GM12878 (cell line): ENCODE results near the gene MGRN1. TPM values are rescaled to one million over a fixed set of nuclear protein-coding genes. Genes with fewer than 3 reads are reported as not detected.

Source experiments
- ATAC-seq: fragments of 200-7000 bp; cut with Tn5 transposase; 3 replicates; pipeline ENCODE4 v1.9.1; 2020; ENCODE audit warnings: mild to moderate bottlenecking, moderate library complexity
- BruUV-seq: library from RNA; stranded (reverse); fragments of 400-500 nt; replicated peaks from 2 replicates; lab custom pipeline; 2021; lab: Mats Ljungman, UMichigan
- CTCF ChIA-PET: fragments of 300-600 bp; sonication (Branson Sonifier 250); formaldehyde crosslinking; extraction: SDS; loops from one replicate; lab custom pipeline; 2021; ENCODE audit warnings: inconsistent platforms; lab: Yijun Ruan, JAX
- POLR2A ChIA-PET: fragments of 350-600 bp; formaldehyde crosslinking; extraction: SDS; loops from one replicate; lab custom pipeline; 2021; ENCODE audit warnings: inconsistent platforms; lab: Charles Lee
- RAD21 ChIA-PET: fragments of 300-600 bp; sonication (Branson Sonifier 250); formaldehyde crosslinking; loops from one replicate; lab custom pipeline; 2023; ENCODE audit warnings: antibody characterized with exemption; ENCODE audit not compliant: unreplicated experiment; lab: Charles Lee
- SMC1A ChIA-PET: fragments of 300-600 bp; sonication (Branson Sonifier 250); formaldehyde crosslinking; loops from one replicate; lab custom pipeline; 2023; ENCODE audit not compliant: unreplicated experiment, uncharacterized antibody; lab: Charles Lee
- DNase-seq: peaks from one replicate; pipeline ENCODE4 v3.0.0-alpha.2; 2011; ENCODE audit warnings: low read depth, low spot score
- FAIRE-seq: peaks from 3 replicates; lab custom pipeline; 2011; peaks lifted over from hg19 to GRCh38; lab: Jason Lieb, UNC
- H2AFZ ChIP-seq: 2 replicates; pipeline ENCODE4 v1.6.0; 2011; ENCODE audit warnings: low read depth, low read length, control low read depth; ENCODE audit not compliant: control insufficient read depth
- H3K27ac ChIP-seq: 2 replicates; pipeline ENCODE4 v1.5.1; 2011; ENCODE audit warnings: control low read depth; ENCODE audit not compliant: control insufficient read depth, insufficient read depth
- H3K27me3 ChIP-seq, 2 experiments: replicated peaks in 1 of 2; 2 replicates each; pipeline versions ENCODE4 v1.6.0 to v1.6.1; 2011; ENCODE audit warnings: low read length in 1 of 2; ENCODE audit not compliant: control insufficient read depth in 2 of 2, insufficient read depth in 2 of 2
- H3K36me3 ChIP-seq, 2 experiments: 2 replicates each; pipeline ENCODE4 v1.5.1; 2011; ENCODE audit warnings: low read length in 1 of 2; ENCODE audit not compliant: control insufficient read depth in 2 of 2, insufficient read depth in 2 of 2
- H3K4me1 ChIP-seq: 2 replicates; pipeline ENCODE4 v1.6.1; 2011; ENCODE audit warnings: mild to moderate bottlenecking, low read length, moderate library complexity, mixed read lengths; ENCODE audit not compliant: control insufficient read depth, insufficient read depth
- H3K4me2 ChIP-seq: 2 replicates; pipeline ENCODE4 v1.6.0; 2011; ENCODE audit warnings: control low read depth; ENCODE audit not compliant: control insufficient read depth, insufficient read depth
- H3K4me3 ChIP-seq: fragments of 200-600 bp; sonication (generic); 2 replicates; pipeline ENCODE4 v1.5.1; 2016
- H3K79me2 ChIP-seq: 2 replicates; pipeline ENCODE4 v1.6.0; 2011; ENCODE audit warnings: low read length; ENCODE audit not compliant: control insufficient read depth, insufficient read depth
- H3K9ac ChIP-seq: 2 replicates; pipeline ENCODE4 v1.8.0; 2011; ENCODE audit warnings: low read length, control low read depth, mixed read lengths; ENCODE audit not compliant: control insufficient read depth, insufficient read depth
- H3K9me3 ChIP-seq: replicated peaks from 3 replicates; pipeline ENCODE4 v1.5.1; 2011; ENCODE audit warnings: mild to moderate bottlenecking, low read length; ENCODE audit not compliant: control insufficient read depth, insufficient read depth
- H4K20me1 ChIP-seq: 2 replicates; pipeline ENCODE4 v1.6.0; 2011; ENCODE audit not compliant: control insufficient read depth, insufficient read depth
- CREM ChIP-seq: IDR thresholded peaks from 2 replicates; pipeline ENCODE4 v1.6.1; 2014; ENCODE audit warnings: antibody characterized with exemption, low read depth
- EZH2 ChIP-seq: IDR thresholded peaks from 2 replicates; pipeline ENCODE4 v1.6.1; 2012; ENCODE audit warnings: low read depth, mild to moderate bottlenecking, control low read depth, inconsistent platforms, low read length, borderline replicate concordance; ENCODE audit not compliant: control insufficient read depth
- IKZF2 ChIP-seq, 2 experiments: fragments of 450-650 bp; IDR thresholded peaks; 2 replicates each; pipeline ENCODE4 v1.6.1; 2017; ENCODE audit warnings: mild to moderate bottlenecking in 2 of 2, moderate library complexity in 2 of 2
- JUNB ChIP-seq: IDR thresholded peaks from 2 replicates; pipeline ENCODE4 v1.6.1; 2016; ENCODE audit warnings: antibody characterized with exemption, mild to moderate bottlenecking
- NBN ChIP-seq: fragments of 450-650 bp; IDR thresholded peaks from 2 replicates; pipeline ENCODE4 v1.6.1; 2016
- NRF1 ChIP-seq: conservative IDR thresholded peaks from 2 replicates; pipeline ENCODE4 v1.6.1; 2011; ENCODE audit warnings: mild to moderate bottlenecking, low read depth, low read length, improper control_type of control experiment
- POLR2A ChIP-seq: IDR thresholded peaks from 2 replicates; pipeline ENCODE4 v1.6.1; 2011; ENCODE audit warnings: low read depth, mild to moderate bottlenecking, low read length
- YY1 ChIP-seq: IDR thresholded peaks from 2 replicates; pipeline ENCODE4 v1.6.1; 2011; ENCODE audit warnings: low read depth, mild to moderate bottlenecking, low read length
- WGBS: methylation state at CpG from one replicate; pipeline ENCODE4 v1.1.6; 2016; ENCODE audit warnings: low lambda C conversion rate; ENCODE audit not compliant: insufficient replicate concordance, insufficient coverage; ENCODE audit errors: missing lambda C conversion rate; 5-methylcytosine and 5-hydroxymethylcytosine counted together
- in situ Hi-C: fragments of 300-500 bp; cut with MboI; formaldehyde crosslinking; loops from 9 replicates; pipeline ENCODE4 v1.14.3; 2018; ENCODE audit warnings: mixed read lengths
- intact Hi-C: fragments of 100-400 bp; cut with micrococcal nuclease; formaldehyde crosslinking; loops from one replicate; pipeline ENCODE4 v1.14.2; 2022; ENCODE audit not compliant: unreplicated experiment
- polyA plus RNA-seq, 11 experiments: library from polyadenylated mRNA; depleted of rRNA in 4 of 11; unstranded in 6 of 11; stranded (reverse) in 5 of 11; fragments of >200 nt; fragmentation: Nextera tagmentation in 4 of 11; fragmentation: Illumina TruSeq in 1 of 11; extraction: Ambion mirVana in 4 of 11; extraction: Trizol in 1 of 11; gene quantifications; 1 replicate in 1 of 11; 2 replicates in 10 of 11; pipeline versions ENCODE4 v1.2.1 to v1.2.3, GENCODE V29; 2011 to 2016; ENCODE audit warnings: inconsistent platforms in 2 of 11, missing spikeins in 2 of 11, low read depth in 1 of 11
- total RNA-seq, 4 experiments: library from RNA; depleted of rRNA in 3 of 4; stranded (reverse); fragments of >200 nt in 3 of 4; fragmentation: Illumina TruSeq in 1 of 4; extraction: Trizol in 1 of 4; gene quantifications; 2 replicates each; pipeline versions ENCODE4 v1.2.1 to v1.2.3, GENCODE V29; 2013 to 2021
- TF ChIP-seq, protein P1 (sequence below): fragments of 450-650 bp; IDR thresholded peaks from 2 replicates; pipeline ENCODE4 v1.6.1; 2014; ENCODE audit warnings: mild to moderate bottlenecking

The MGRN1 gene
- total and polyA plus RNA-seq, 10 of the 15 experiments (the other 5 are each of a cell fraction or from before 2014, with no cell fraction given): 0.35 to 86.7 (median 14.6) TPM

DNA sequence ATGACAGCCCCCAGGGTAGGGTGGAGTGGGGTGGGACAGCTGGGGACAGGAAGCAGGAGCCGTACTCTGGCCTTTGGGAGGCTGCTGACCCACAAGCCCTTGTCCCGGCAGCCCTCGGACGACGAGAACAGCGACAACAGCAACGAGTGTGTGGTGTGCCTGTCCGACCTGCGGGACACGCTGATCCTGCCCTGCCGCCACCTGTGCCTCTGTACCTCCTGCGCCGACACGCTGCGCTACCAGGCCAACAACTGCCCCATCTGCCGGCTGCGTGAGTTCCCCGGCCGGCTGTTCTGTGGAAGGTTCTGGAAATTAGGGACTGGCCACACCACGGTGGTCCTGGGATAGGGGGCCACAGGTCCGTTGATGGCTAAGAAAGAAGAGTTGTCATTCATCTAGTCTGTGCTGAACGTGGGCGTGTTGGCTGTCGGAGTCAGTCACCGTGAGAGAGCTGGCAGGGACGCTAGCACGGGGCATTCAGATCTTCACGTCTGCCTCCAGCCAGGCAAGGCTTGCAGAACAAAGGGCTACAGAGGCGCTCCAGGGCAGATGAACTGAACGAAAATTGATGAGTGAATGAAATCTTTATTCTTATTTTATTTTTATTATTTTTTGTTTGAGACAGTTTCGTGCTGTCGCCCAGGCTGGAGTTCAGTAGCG is 48.9 kb downstream of the MGRN1 start:
- Histone ChIP-seq H3K27ac (no peak overlapping the region), H3K9ac (no peak overlapping the region), H3K4me3 (no peak overlapping the region), H4K20me1 (no peaks in the 10 kb centered on the region; the same call in 1 of the 2 replicates), H3K79me2 (no peaks in the 10 kb centered on the region), H3K27me3 (no peaks in the 10 kb centered on the region), H3K4me1 (no peaks in the 10 kb centered on the region), H3K36me3 (peaks cover 3 to 21% of the 10 kb centered on the region in 2 experiments; a peak in 3 of 4 replicates), H2AFZ (no peak overlapping the region), H3K9me3 (no peaks in the 10 kb centered on the region), H3K4me2 (no peak overlapping the region)
- TF ChIP-seq EZH2: no peak
- peak; percentile 56 for TF ChIP-seq POLR2A
- no peak for DNase-seq
- ChIA-PET POLR2A (no interaction called here), CTCF (no interaction called here), SMC1A (no interaction called here), RAD21 (no interaction called here)
- intact Hi-C loops (no loop called here), in situ Hi-C loops (no loop called here)
- no TSS peak for BruUV-seq
- ATAC-seq: no peak
- FAIRE-seq: no peak
- 97% methylated on average over 33 of the region's 33 CpGs for WGBS

DNA sequence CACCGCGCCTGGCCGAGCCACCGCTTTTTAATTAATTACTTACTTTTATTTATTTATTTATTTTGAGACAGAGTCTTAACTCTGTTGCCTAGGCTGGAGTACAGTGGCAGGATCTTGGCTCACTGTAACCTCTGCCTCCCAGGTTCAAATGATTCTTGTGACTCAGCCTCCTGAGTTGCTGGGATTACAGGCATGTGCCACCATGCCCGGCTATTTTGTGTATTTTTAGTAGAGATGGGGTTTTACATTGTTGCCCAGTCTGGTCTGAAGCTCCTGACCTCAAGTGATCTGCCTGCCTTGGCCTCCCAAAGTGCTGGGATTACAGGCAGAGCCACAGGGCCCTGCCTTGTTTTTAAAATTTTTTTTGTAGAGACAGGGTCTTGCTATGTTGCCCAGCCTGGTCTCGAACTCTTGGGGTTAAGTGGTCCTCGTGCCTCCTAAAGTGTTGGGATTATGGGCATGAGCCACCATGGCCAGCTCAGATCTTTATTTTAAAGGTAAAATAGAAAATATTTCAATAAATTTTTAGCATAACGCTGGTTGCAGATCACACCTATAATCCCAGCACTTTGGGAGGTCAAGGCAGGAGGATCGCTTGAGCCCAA is 50.4 kb downstream of the MGRN1 start:
- in situ Hi-C loops: no loop called here
- Histone ChIP-seq H3K9me3 (no peaks in the 10 kb centered on the region), H3K4me3 (no peak overlapping the region), H3K4me2 (no peak overlapping the region), H4K20me1 (no peaks in the 10 kb centered on the region; the same call in 1 of the 2 replicates), H2AFZ (no peak overlapping the region), H3K79me2 (no peaks in the 10 kb centered on the region), H3K9ac (no peak overlapping the region), H3K27ac (no peak overlapping the region), H3K36me3 (peaks cover 3 to 22% of the 10 kb centered on the region in 2 experiments), H3K4me1 (no peaks in the 10 kb centered on the region), H3K27me3 (no peaks in the 10 kb centered on the region)
- ChIA-PET POLR2A (no interaction called here), RAD21 (no interaction called here), CTCF (no interaction called here), SMC1A (no interaction called here)
- WGBS: 97% methylated on average over 9 of the region's 9 CpGs
- intact Hi-C loops: no loop called here
- ATAC-seq (no peak), DNase-seq (no peak), FAIRE-seq (no peak)
- no TSS peak for BruUV-seq
- TF ChIP-seq, protein P1, sequence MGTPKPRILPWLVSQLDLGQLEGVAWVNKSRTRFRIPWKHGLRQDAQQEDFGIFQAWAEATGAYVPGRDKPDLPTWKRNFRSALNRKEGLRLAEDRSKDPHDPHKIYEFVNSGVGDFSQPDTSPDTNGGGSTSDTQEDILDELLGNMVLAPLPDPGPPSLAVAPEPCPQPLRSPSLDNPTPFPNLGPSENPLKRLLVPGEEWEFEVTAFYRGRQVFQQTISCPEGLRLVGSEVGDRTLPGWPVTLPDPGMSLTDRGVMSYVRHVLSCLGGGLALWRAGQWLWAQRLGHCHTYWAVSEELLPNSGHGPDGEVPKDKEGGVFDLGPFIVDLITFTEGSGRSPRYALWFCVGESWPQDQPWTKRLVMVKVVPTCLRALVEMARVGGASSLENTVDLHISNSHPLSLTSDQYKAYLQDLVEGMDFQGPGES: no peak
- no peak for TF ChIP-seq YY1
- no peak for TF ChIP-seq NRF1
- TF ChIP-seq JUNB: no peak
- no peak for TF ChIP-seq IKZF2 (IDR thresholded peaks at IDR 0.05)
- no peak for TF ChIP-seq CREM
- no peak for TF ChIP-seq NBN
